Testis (tissue), 2 donors: ENCODE measurements around the gene ANKRD17.

ENCODE experiments used
- CTCF ChIP-seq, 3 experiments: fragments of 450-650 bp in 2 of 3; fragments of 200-600 bp in 1 of 3; sonication (generic) in 1 of 3; IDR thresholded peaks; one replicate each; pipeline ENCODE4 v1.5.1; 2016 to 2019; ENCODE audit warnings: antibody characterized with exemption in 3 of 3, mild to moderate bottlenecking in 2 of 3, moderate library complexity in 1 of 3
- POLR2A ChIP-seq: fragments of 450-650 bp; IDR thresholded peaks from one replicate; pipeline ENCODE4 v1.6.1; 2017; ENCODE audit warnings: antibody characterized with exemption, mild to moderate bottlenecking, moderate library complexity

- TF ChIP-seq POLR2A (no peak), CTCF (IDR thresholded peaks at IDR 0.05) (no peak)
These were observed 8.5 kb upstream of the ANKRD17 start for GRCh38 chr4:73267050-73267449.
